ENCODE results near the gene ALPK1.

The ALPK1 gene

GRCh38 chr4:112402098-112402497 is 104.9 kb downstream of the ALPK1 start:
- no peaks in the 10 kb centered on the region for H3K36me3 ChIP-seq (replicated peaks; ENCODE audit: insufficient read depth, low read length)
- no peak overlapping the region for H3K27ac ChIP-seq (ENCODE audit: low read length)
- no peak overlapping the region for H2AFZ ChIP-seq (ENCODE audit: low read length)
- H3K79me2 ChIP-seq (ENCODE audit: low read length) = no peaks in the 10 kb centered on the region
- no peak for DNase-seq
- H3K4me2 ChIP-seq (ENCODE audit: low read depth, low read length) = no peak overlapping the region
- H3K4me3 ChIP-seq (ENCODE audit: low read length) = no peak overlapping the region
- no peak for TF ChIP-seq CTCF (IDR thresholded peaks at IDR 0.05; ENCODE audit: low read length)
- TF ChIP-seq EZH2 (optimal IDR thresholded peaks at IDR 0.05; ENCODE audit: low read depth, low read length) = no peak
- no peak for TF ChIP-seq EZH2phosphoT487 (IDR thresholded peaks at IDR 0.05; ENCODE audit: low read length)
- H3K9me3 ChIP-seq (replicated peaks; ENCODE audit: insufficient read depth, low read length) = no peaks in the 10 kb centered on the region
- H3F3A ChIP-seq (ENCODE audit: insufficient read depth, low read length) = no peaks in the 10 kb centered on the region
- no peaks in the 10 kb centered on the region for H3K4me1 ChIP-seq (ENCODE audit: low read length)
- no peaks in the 10 kb centered on the region for H4K20me1 ChIP-seq (ENCODE audit: insufficient read depth, low read length)
- H3K27me3 ChIP-seq (replicated peaks; ENCODE audit: insufficient read depth, low read length) = no peaks in the 10 kb centered on the region
- no peaks in the 10 kb centered on the region for H3K9me2 ChIP-seq (replicated peaks; ENCODE audit: insufficient read depth, low read length)
- no peak overlapping the region for H3K9ac ChIP-seq (ENCODE audit: low read length)

GRCh38 chr4:112403101-112403945 is 106.2 kb downstream of the ALPK1 start:
- Histone ChIP-seq H3K27ac (ENCODE audit: low read length) (no peak overlapping the region), H3K4me1 (ENCODE audit: low read length) (no peaks in the 10 kb centered on the region), H3K4me2 (ENCODE audit: low read depth, low read length) (no peak overlapping the region), H3K9ac (ENCODE audit: low read length) (no peak overlapping the region), H3K4me3 (ENCODE audit: low read length) (no peak overlapping the region), H4K20me1 (ENCODE audit: insufficient read depth, low read length) (no peaks in the 10 kb centered on the region), H3F3A (ENCODE audit: insufficient read depth, low read length) (no peaks in the 10 kb centered on the region), H3K9me2 (replicated peaks; ENCODE audit: insufficient read depth, low read length) (no peaks in the 10 kb centered on the region), H3K36me3 (replicated peaks; ENCODE audit: insufficient read depth, low read length) (no peaks in the 10 kb centered on the region), H3K9me3 (replicated peaks; ENCODE audit: insufficient read depth, low read length) (no peaks in the 10 kb centered on the region), H2AFZ (ENCODE audit: low read length) (no peak overlapping the region), H3K27me3 (replicated peaks; ENCODE audit: insufficient read depth, low read length) (no peaks in the 10 kb centered on the region), H3K79me2 (ENCODE audit: low read length) (no peaks in the 10 kb centered on the region)
- DNase-seq = no peak
- no peak for TF ChIP-seq EZH2phosphoT487 (IDR thresholded peaks at IDR 0.05; ENCODE audit: low read length)
- no peak for TF ChIP-seq EZH2 (optimal IDR thresholded peaks at IDR 0.05; ENCODE audit: low read depth, low read length)

- Histone ChIP-seq H3K9me2 (replicated peaks; ENCODE audit: insufficient read depth, low read length) (no peaks in the 10 kb centered on the region), H3K4me3 (ENCODE audit: low read length) (no peak overlapping the region), H3K9me3 (replicated peaks; ENCODE audit: insufficient read depth, low read length) (no peaks in the 10 kb centered on the region), H3K4me2 (ENCODE audit: low read depth, low read length) (no peak overlapping the region), H3F3A (ENCODE audit: insufficient read depth, low read length) (no peaks in the 10 kb centered on the region), H3K79me2 (ENCODE audit: low read length) (no peaks in the 10 kb centered on the region), H3K27me3 (replicated peaks; ENCODE audit: insufficient read depth, low read length) (no peaks in the 10 kb centered on the region), H3K36me3 (replicated peaks; ENCODE audit: insufficient read depth, low read length) (no peaks in the 10 kb centered on the region), H3K9ac (ENCODE audit: low read length) (no peak overlapping the region), H2AFZ (ENCODE audit: low read length) (no peak overlapping the region), H3K27ac (ENCODE audit: low read length) (no peak overlapping the region), H3K4me1 (ENCODE audit: low read length) (no peaks in the 10 kb centered on the region), H4K20me1 (ENCODE audit: insufficient read depth, low read length) (no peaks in the 10 kb centered on the region)
- TF ChIP-seq EZH2 (optimal IDR thresholded peaks at IDR 0.05; ENCODE audit: low read depth, low read length) (no peak), CTCF (IDR thresholded peaks at IDR 0.05; ENCODE audit: low read length) (no peak), EZH2phosphoT487 (IDR thresholded peaks at IDR 0.05; ENCODE audit: low read length) (no peak)
- no peak for DNase-seq
Observed at GRCh38 chr4:112410364-112410763, 113.2 kb downstream of the ALPK1 start.

GRCh38 chr4:112410804-112411203 is 113.6 kb downstream of the ALPK1 start:
- Histone ChIP-seq H4K20me1 (ENCODE audit: insufficient read depth, low read length) (no peaks in the 10 kb centered on the region), H3K4me3 (ENCODE audit: low read length) (no peak overlapping the region), H3K4me2 (ENCODE audit: low read depth, low read length) (no peak overlapping the region), H3K9ac (ENCODE audit: low read length) (no peak overlapping the region), H3K27me3 (replicated peaks; ENCODE audit: insufficient read depth, low read length) (no peaks in the 10 kb centered on the region), H2AFZ (ENCODE audit: low read length) (no peak overlapping the region), H3K4me1 (ENCODE audit: low read length) (no peaks in the 10 kb centered on the region), H3K36me3 (replicated peaks; ENCODE audit: insufficient read depth, low read length) (no peaks in the 10 kb centered on the region), H3K79me2 (ENCODE audit: low read length) (no peaks in the 10 kb centered on the region), H3F3A (ENCODE audit: insufficient read depth, low read length) (no peaks in the 10 kb centered on the region), H3K9me3 (replicated peaks; ENCODE audit: insufficient read depth, low read length) (no peaks in the 10 kb centered on the region), H3K9me2 (replicated peaks; ENCODE audit: insufficient read depth, low read length) (no peaks in the 10 kb centered on the region), H3K27ac (ENCODE audit: low read length) (no peak overlapping the region)
- no peak for DNase-seq
- TF ChIP-seq EZH2 (optimal IDR thresholded peaks at IDR 0.05; ENCODE audit: low read depth, low read length) (no peak), EZH2phosphoT487 (IDR thresholded peaks at IDR 0.05; ENCODE audit: low read length) (no peak), CTCF (IDR thresholded peaks at IDR 0.05; ENCODE audit: low read length) (no peak)
